Uterus (tissue), 2 donors: Measurements from ENCODE around the gene TANK.

Experiments
- CTCF ChIP-seq, 4 experiments: fragments of 200-600 bp in 2 of 4; fragments of 450-650 bp in 2 of 4; sonication (generic) in 2 of 4; IDR thresholded peaks; one replicate each; pipeline ENCODE4 v1.5.1; 2016 to 2019; ENCODE audit warnings: antibody characterized with exemption in 4 of 4, mild to moderate bottlenecking in 2 of 4, moderate library complexity in 1 of 4
- POLR2A ChIP-seq, 2 donors: fragments of 450-650 bp; IDR thresholded peaks; one replicate each; pipeline ENCODE4 v1.6.1; 2016; ENCODE audit warnings: antibody characterized with exemption in 2 of 2, mild to moderate bottlenecking in 1 of 2, moderate library complexity in 1 of 2

- TF ChIP-seq CTCF (IDR thresholded peaks at IDR 0.05): no peak
- TF ChIP-seq POLR2A (IDR thresholded peaks at IDR 0.05): no peak
Observed at GRCh38 chr2:161243905-161244304, 83.7 kb downstream of the TANK start.
